HG03521 (cell line): Measurements from ENCODE around the gene PTPN21.
"Not testable (repeated sequence)": the region's sequence is repeated elsewhere in the genome, so short reads cannot be mapped to it uniquely, and the experiment has no call there.

ENCODE experiments used
- ATAC-seq: cut with Tn5 transposase; IDR thresholded peaks from one replicate; pipeline ENCODE4 v1.9.1; 2021; ENCODE audit warnings: mild to moderate bottlenecking, moderate library complexity; ENCODE audit not compliant: unreplicated experiment

PTPN21 gene

GRCh38 chr14:88552876-88553275, 1.9 kb downstream of the PTPN21 start:
- no peak for ATAC-seq

- ATAC-seq = no peak
Measured at GRCh38 chr14:88551980-88552431, 2.8 kb downstream of the PTPN21 start.

- ATAC-seq = no peak
Measured at GRCh38 chr14:88551094-88551870, 3.5 kb downstream of the PTPN21 start.

- ATAC-seq = no peak
Measured at GRCh38 chr14:88550078-88550477, 4.7 kb downstream of the PTPN21 start.

- no peak for ATAC-seq
Measured at GRCh38 chr14:88547386-88547780, 7.4 kb downstream of the PTPN21 start.

GRCh38 chr14:88546621-88547385, 8.0 kb downstream of the PTPN21 start:
- no peak for ATAC-seq

GRCh38 chr14:88545256-88545655, 9.6 kb downstream of the PTPN21 start:
- ATAC-seq = no peak

- ATAC-seq = no peak
Measured at GRCh38 chr14:88542857-88543795, 11.7 kb downstream of the PTPN21 start.

GRCh38 chr14:88541324-88541723, 13.5 kb downstream of the PTPN21 start:
- no peak for ATAC-seq

GRCh38 chr14:88535813-88536212, 19.0 kb downstream of the PTPN21 start:
- ATAC-seq = no peak

GRCh38 chr14:88535149-88535548, 19.7 kb downstream of the PTPN21 start:
- ATAC-seq = no peak

GRCh38 chr14:88533064-88533602, 21.7 kb downstream of the PTPN21 start:
- ATAC-seq = no peak

- not testable (repeated sequence) for ATAC-seq
Measured at GRCh38 chr14:88529889-88530288, 24.9 kb downstream of the PTPN21 start.

- no peak for ATAC-seq
Measured at GRCh38 chr14:88522393-88522792, 32.4 kb downstream of the PTPN21 start.

GRCh38 chr14:88521818-88522217, 33.0 kb downstream of the PTPN21 start:
- ATAC-seq = no peak

- ATAC-seq = no peak
Measured at GRCh38 chr14:88519907-88520306, 34.9 kb downstream of the PTPN21 start.

GRCh38 chr14:88518592-88519512, 36.0 kb downstream of the PTPN21 start:
- ATAC-seq = no peak

- ATAC-seq = no peak
Measured at GRCh38 chr14:88516861-88517357, 37.9 kb downstream of the PTPN21 start.

- no peak for ATAC-seq
Measured at GRCh38 chr14:88515499-88516221, 39.1 kb downstream of the PTPN21 start.
